RWPE2 (cell line): ENCODE results near the gene ASNSD1.

ENCODE experiments used
- ATAC-seq: fragments of 200-7000 bp; cut with Tn5 transposase; 3 replicates; pipeline ENCODE4 v1.9.1; 2021; ENCODE audit warnings: low read depth
- DNase-seq: peaks from one replicate; pipeline ENCODE4 v3.0.0-alpha.2; 2020; ENCODE audit warnings: low spot score
- H3K27ac ChIP-seq: fragments of 450-650 bp; 2 replicates; pipeline ENCODE4 v1.5.1; 2017; ENCODE audit warnings: mild to moderate bottlenecking; ENCODE audit not compliant: poor library complexity, severe bottlenecking
- H3K27me3 ChIP-seq: fragments of 250-450 bp; sonication (Bioruptor Pico); 2 replicates; pipeline ENCODE4 v1.5.1; 2021; ENCODE audit warnings: mild to moderate bottlenecking, moderate library complexity; ENCODE audit not compliant: insufficient read depth, poor library complexity, severe bottlenecking
- H3K36me3 ChIP-seq: fragments of 250-450 bp; sonication (Bioruptor Pico); 2 replicates; pipeline ENCODE4 v1.5.1; 2020; ENCODE audit warnings: low read depth, mild to moderate bottlenecking, moderate library complexity
- H3K4me1 ChIP-seq: fragments of 250-450 bp; sonication (Bioruptor Pico); 2 replicates; pipeline ENCODE4 v1.5.1; 2021; ENCODE audit warnings: mild to moderate bottlenecking, moderate library complexity; ENCODE audit not compliant: insufficient read depth, poor library complexity, severe bottlenecking
- H3K4me3 ChIP-seq: fragments of 250-450 bp; sonication (Bioruptor Pico); 2 replicates; pipeline ENCODE4 v1.5.1; 2021; ENCODE audit warnings: mild to moderate bottlenecking, moderate library complexity; ENCODE audit not compliant: severe bottlenecking
- H3K9me3 ChIP-seq: fragments of 250-450 bp; sonication (Bioruptor Pico); 2 replicates; pipeline ENCODE4 v1.5.1; 2021; ENCODE audit warnings: mild to moderate bottlenecking, moderate library complexity; ENCODE audit not compliant: severe bottlenecking
- CTCF ChIP-seq: fragments of 450-650 bp; IDR thresholded peaks from one replicate; pipeline ENCODE4 v1.5.1; 2017; ENCODE audit warnings: mild to moderate bottlenecking, moderate library complexity; ENCODE audit not compliant: poor library complexity, severe bottlenecking

The ASNSD1 gene

GRCh38 chr2:189719571-189719970 is 58.3 kb downstream of the ASNSD1 start:
- ATAC-seq (no peak), DNase-seq (no peak)
- no peaks in the 10 kb centered on the region for H3K4me1 ChIP-seq
- H3K4me3 ChIP-seq: no peak overlapping the region
- no peaks in the 10 kb centered on the region for H3K9me3 ChIP-seq
- TF ChIP-seq CTCF: no peak
- H3K27ac ChIP-seq: no peak overlapping the region
- H3K27me3 ChIP-seq: no peaks in the 10 kb centered on the region
- H3K36me3 ChIP-seq: no peaks in the 10 kb centered on the region
